HepG2 (cell line): ENCODE measurements around the gene SPPL3. TPM values are rescaled to one million over a fixed set of nuclear protein-coding genes. Genes with fewer than 3 reads are reported as not detected.

Experiments used
- ATF7-NPFF ChIP-seq: sonication (generic); formaldehyde crosslinking; IDR thresholded peaks from 2 replicates; pipeline ENCODE4 v1.8.1; 2023; ENCODE audit warnings: mild to moderate bottlenecking, low read depth, missing genetic modification reagents, moderate library complexity
- FOXP4 ChIP-seq: sonication (generic); formaldehyde crosslinking; IDR thresholded peaks from 2 replicates; pipeline ENCODE4 v1.4.0; 2020; ENCODE audit warnings: missing genetic modification reagents
- HDAC2 ChIP-seq: sonication (generic); formaldehyde crosslinking; IDR thresholded peaks from 2 replicates; pipeline ENCODE4 v1.4.0; 2020; ENCODE audit warnings: missing genetic modification reagents
- HES4 ChIP-seq: sonication (generic); formaldehyde crosslinking; IDR thresholded peaks from 2 replicates; pipeline ENCODE4 v1.9.0; 2021; ENCODE audit warnings: mild to moderate bottlenecking, missing genetic modification reagents, borderline replicate concordance
- KDM2A ChIP-seq: sonication (generic); formaldehyde crosslinking; IDR thresholded peaks from 2 replicates; pipeline ENCODE4 v1.4.0; 2020; ENCODE audit warnings: low read depth, missing genetic modification reagents, borderline replicate concordance
- KLF16 ChIP-seq, 2 experiments: sonication (generic) in 1 of 2; formaldehyde crosslinking in 1 of 2; IDR thresholded peaks; 2 replicates each; pipeline versions ENCODE4 v1.6.1 to v1.8.0; 2016 to 2023; ENCODE audit warnings: missing genetic modification reagents in 2 of 2, missing compliant biosample characterization in 1 of 2
- MEIS2 ChIP-seq: sonication (generic); formaldehyde crosslinking; IDR thresholded peaks from 2 replicates; pipeline ENCODE4 v1.9.0; 2021; ENCODE audit warnings: mild to moderate bottlenecking, missing genetic modification reagents
- MXD3 ChIP-seq: IDR thresholded peaks from 2 replicates; pipeline ENCODE4 v1.6.1; 2016; ENCODE audit warnings: mild to moderate bottlenecking, missing biosample characterization, missing genetic modification reagents
- NFRKB ChIP-seq: fragments of 450-650 bp; IDR thresholded peaks from 2 replicates; pipeline ENCODE4 v1.6.1; 2017
- NR2F6 ChIP-seq, 2 experiments: IDR thresholded peaks; 2 replicates each; pipeline ENCODE4 v1.6.1; 2016; ENCODE audit warnings: antibody characterized with exemption in 1 of 2, mild to moderate bottlenecking in 1 of 2
- PHF8 ChIP-seq: sonication (generic); formaldehyde crosslinking; IDR thresholded peaks from 2 replicates; pipeline ENCODE4 v1.5.0; 2020; ENCODE audit warnings: missing genetic modification reagents
- POLR2AphosphoS5 ChIP-seq: IDR thresholded peaks from 2 replicates; pipeline ENCODE4 v1.6.1; 2012; ENCODE audit warnings: low read depth, low read length
- RXRA ChIP-seq: sonication (generic); formaldehyde crosslinking; IDR thresholded peaks from 2 replicates; pipeline ENCODE4 v1.5.1; 2020; ENCODE audit warnings: missing genetic modification reagents
- SMARCE1 ChIP-seq: fragments of 450-650 bp; IDR thresholded peaks from 2 replicates; pipeline ENCODE4 v1.6.1; 2017; ENCODE audit warnings: borderline replicate concordance
- SP140L ChIP-seq: sonication (generic); formaldehyde crosslinking; IDR thresholded peaks from 2 replicates; pipeline ENCODE4 v1.4.0; 2020; ENCODE audit warnings: missing genetic modification reagents, borderline replicate concordance
- TFE3 ChIP-seq: IDR thresholded peaks from 2 replicates; pipeline ENCODE4 v1.6.1; 2016
- TMF1 ChIP-seq: sonication (generic); formaldehyde crosslinking; IDR thresholded peaks from 2 replicates; pipeline ENCODE4 v1.8.1; 2022; ENCODE audit warnings: low read depth, missing genetic modification reagents
- ZBTB7A ChIP-seq: sonication (generic); formaldehyde crosslinking; IDR thresholded peaks from 2 replicates; pipeline ENCODE4 v1.8.0; 2022; ENCODE audit warnings: mild to moderate bottlenecking, missing genetic modification reagents
- ZKSCAN1 ChIP-seq: fragments of 150-350 bp; IDR thresholded peaks from 2 replicates; pipeline ENCODE4 v1.6.1; 2014; ENCODE audit warnings: low read length
- ZNF30 ChIP-seq: sonication (generic); formaldehyde crosslinking; IDR thresholded peaks from 2 replicates; pipeline ENCODE4 v1.5.0; 2020; ENCODE audit warnings: mild to moderate bottlenecking, missing genetic modification reagents
- ZNF335 ChIP-seq: sonication (generic); formaldehyde crosslinking; IDR thresholded peaks from 2 replicates; pipeline ENCODE4 v1.4.0; 2020; ENCODE audit warnings: missing genetic modification reagents
- ZNF441 ChIP-seq: sonication (generic); formaldehyde crosslinking; IDR thresholded peaks from 2 replicates; pipeline ENCODE4 v1.7.0; 2021; ENCODE audit warnings: missing genetic modification reagents, borderline replicate concordance
- ZNF501 ChIP-seq: sonication (generic); formaldehyde crosslinking; IDR thresholded peaks from 2 replicates; pipeline ENCODE4 v1.5.1; 2020; ENCODE audit warnings: mild to moderate bottlenecking, moderate library complexity, missing genetic modification reagents
- ZNF549 ChIP-seq: sonication (generic); formaldehyde crosslinking; IDR thresholded peaks from 2 replicates; pipeline ENCODE4 v1.5.0; 2020; ENCODE audit warnings: missing genetic modification reagents
- ZNF557 ChIP-seq: sonication (generic); formaldehyde crosslinking; IDR thresholded peaks from 2 replicates; pipeline ENCODE4 v1.4.0; 2020; ENCODE audit warnings: missing genetic modification reagents
- ZNF563 ChIP-seq: sonication (generic); formaldehyde crosslinking; IDR thresholded peaks from 2 replicates; pipeline ENCODE4 v1.8.0; 2022; ENCODE audit warnings: mild to moderate bottlenecking, moderate library complexity, missing genetic modification reagents
- polyA plus RNA-seq, 8 experiments: library from polyadenylated mRNA; depleted of rRNA in 3 of 8; stranded (reverse) in 7 of 8; unstranded in 1 of 8; fragments of >200 nt; fragmentation: Illumina TruSeq in 4 of 8; extraction: Trizol in 4 of 8; gene quantifications; 2 replicates each; pipeline versions ENCODE4 v1.2.1 to v1.2.3, GENCODE V29; 2011 to 2016; ENCODE audit warnings: low read depth in 4 of 8, missing spikeins in 1 of 8, mixed read lengths in 1 of 8; ENCODE audit not compliant: insufficient read depth in 1 of 8
- total RNA-seq, 5 experiments: library from RNA; depleted of rRNA; stranded (reverse); fragments of >200 nt; fragmentation: Illumina TruSeq; extraction: Trizol; gene quantifications; 2 replicates each; pipeline ENCODE4 v1.2.3, GENCODE V29; 2016; ENCODE audit warnings: low read depth in 1 of 5

The SPPL3 gene
- total and polyA plus RNA-seq, 2 of the 13 experiments (the other 11 are each of a cell fraction or from before 2014, with no cell fraction given) = 8.9 to 9.1 TPM

GRCh38 chr12:120904197-120904773 lies at the start of gene SPPL3 (continued):
- TF ChIP-seq ATF7-NPFF (CRISPR knock-in tag) = 0 out of 2 replicates have a peak, but pooled peaks have one; percentile 43
- TF ChIP-seq ZNF549 = no peak
- TF ChIP-seq NFRKB = no peak
- peak; percentile 66 for TF ChIP-seq ZNF501 (CRISPR knock-in tag)
- TF ChIP-seq ZNF563 = peak; percentile 42; the same call in 1 of the 2 replicates
- TF ChIP-seq MXD3 (CRISPR knock-in tag) = peak; percentile 22; the same call in 1 of the 2 replicates
- TF ChIP-seq NR2F6 (IDR thresholded peaks at IDR 0.05) = no peak
- TF ChIP-seq NR2F6 (CRISPR knock-in tag; IDR thresholded peaks at IDR 0.05) = peak; percentile 11; the same call in 1 of the 2 replicates
- no peak for TF ChIP-seq ZNF441
- peak; percentile 64 for TF ChIP-seq RXRA (CRISPR knock-in tag)
- peak; percentile 81; the same call in 1 of the 2 replicates for TF ChIP-seq KDM2A (CRISPR knock-in tag)
- no peak for TF ChIP-seq ZBTB7A (CRISPR knock-in tag)
- TF ChIP-seq PHF8 (CRISPR knock-in tag) = 0 out of 2 replicates have a peak, but pooled peaks have one; percentile 29
- TF ChIP-seq SP140L = no peak
- no peak for TF ChIP-seq ZNF30 (CRISPR knock-in tag)
- TF ChIP-seq FOXP4 (CRISPR knock-in tag) = 0 out of 2 replicates have a peak, but pooled peaks have one; percentile 41
- peak; percentile 53; the same call in 1 of the 2 replicates for TF ChIP-seq HDAC2 (CRISPR knock-in tag)
- no peak for TF ChIP-seq HES4 (CRISPR knock-in tag)
- no peak for TF ChIP-seq ZKSCAN1
- no peak for TF ChIP-seq ZNF557 (CRISPR knock-in tag)
- TF ChIP-seq KLF16 (CRISPR knock-in tag; IDR thresholded peaks at IDR 0.05) = peak in 1 of 2 experiments; percentile 35; a peak in 2 of 4 replicates
- TF ChIP-seq SMARCE1 = no peak
- peak; percentile 97 for TF ChIP-seq MEIS2 (CRISPR knock-in tag)
- TF ChIP-seq TMF1 (CRISPR knock-in tag) = peak; percentile 33; the same call in 1 of the 2 replicates
- TF ChIP-seq ZNF335 = no peak
- no peak for TF ChIP-seq POLR2AphosphoS5
- TF ChIP-seq TFE3 (CRISPR knock-in tag) = peak; percentile 93
